Stimulated activated CD8-positive, alpha-beta memory T cell treated with anti-CD3 and anti-CD28 coated beads, Interleukin-12 subunit alpha, Interleukin-12 subunit beta, amount 100 ng/mL, for 24 hours (primary cell): ENCODE data around the gene GIMAP8.
"Not testable (repeated sequence)": the region's sequence is repeated elsewhere in the genome, so short reads cannot be mapped to it uniquely, and the experiment has no call there.

Experiments
- DNase-seq: peaks from one replicate; pipeline ENCODE4 v3.0.0-alpha.2; 2020; ENCODE audit errors: extremely low read depth

GIMAP8 gene

GRCh38 chr7:150435390-150436073, 14.9 kb upstream of the GIMAP8 start:
- no peak for DNase-seq

GRCh38 chr7:150439967-150440366, 10.5 kb upstream of the GIMAP8 start:
- no peak for DNase-seq

- DNase-seq = no peak
Measured at GRCh38 chr7:150441524-150441923, 8.9 kb upstream of the GIMAP8 start.

- DNase-seq = no peak
Measured at GRCh38 chr7:150442811-150443210, 7.6 kb upstream of the GIMAP8 start.

GRCh38 chr7:150443793-150444540, 6.5 kb upstream of the GIMAP8 start:
- no peak for DNase-seq

GRCh38 chr7:150444674-150445365, 5.6 kb upstream of the GIMAP8 start:
- no peak for DNase-seq

- no peak for DNase-seq
Measured at GRCh38 chr7:150446288-150446938, 4.0 kb upstream of the GIMAP8 start.

GRCh38 chr7:150447966-150448788, 2.3 kb upstream of the GIMAP8 start:
- no peak for DNase-seq

GRCh38 chr7:150448789-150449147, 1.7 kb upstream of the GIMAP8 start:
- DNase-seq = peak; percentile 62

GRCh38 chr7:150449206-150449952, 1.1 kb upstream of the GIMAP8 start:
- DNase-seq = no peak

GRCh38 chr7:150451097-150451793, 815 bp downstream of the GIMAP8 start:
- DNase-seq = no peak

- DNase-seq = no peak
Measured at GRCh38 chr7:150451833-150452461, 1.5 kb downstream of the GIMAP8 start.

GRCh38 chr7:150453181-150453580, 2.8 kb downstream of the GIMAP8 start:
- DNase-seq = no peak

- DNase-seq = no peak
Measured at GRCh38 chr7:150453892-150454291, 3.5 kb downstream of the GIMAP8 start.

GRCh38 chr7:150457064-150457463, 6.6 kb downstream of the GIMAP8 start:
- DNase-seq = not testable (repeated sequence)

- no peak for DNase-seq
Measured at GRCh38 chr7:150458235-150458634, 7.8 kb downstream of the GIMAP8 start.

- DNase-seq = no peak
Measured at GRCh38 chr7:150458756-150459155, 8.3 kb downstream of the GIMAP8 start.

- no peak for DNase-seq
Measured at GRCh38 chr7:150461520-150461919, 11.1 kb downstream of the GIMAP8 start.

GRCh38 chr7:150462413-150462812, 12.0 kb downstream of the GIMAP8 start:
- DNase-seq = no peak

GRCh38 chr7:150463461-150463860, 13.0 kb downstream of the GIMAP8 start:
- no peak for DNase-seq
